Suprapubic skin (tissue), 4 donors: ENCODE data around the gene PPFIA3. TPM values are rescaled to one million over a fixed set of nuclear protein-coding genes. Genes with fewer than 3 reads are reported as not detected.

Experiments
- DNase-seq, 2 donors: peaks; one replicate each; pipeline ENCODE4 v3.0.0-alpha.2; 2019; ENCODE audit warnings: low spot score in 2 of 2
- H3K27ac ChIP-seq: fragments of 200-600 bp; sonication (generic); one replicate; pipeline ENCODE4 v1.5.1; 2019
- H3K27me3 ChIP-seq: fragments of 200-600 bp; sonication (generic); one replicate; pipeline ENCODE4 v1.5.1; 2019
- H3K36me3 ChIP-seq: fragments of 200-600 bp; sonication (generic); one replicate; pipeline ENCODE4 v1.5.1; 2019
- H3K4me1 ChIP-seq: fragments of 200-600 bp; sonication (generic); one replicate; pipeline ENCODE4 v1.5.1; 2019
- H3K4me3 ChIP-seq: fragments of 200-600 bp; sonication (generic); one replicate; pipeline ENCODE4 v1.5.1; 2019; ENCODE audit warnings: mild to moderate bottlenecking
- H3K9me3 ChIP-seq: fragments of 200-600 bp; sonication (generic); one replicate; pipeline ENCODE4 v1.5.1; 2019
- CTCF ChIP-seq, 2 donors: fragments of 200-600 bp in 1 of 2; fragments of 450-650 bp in 1 of 2; sonication (generic) in 1 of 2; IDR thresholded peaks; one replicate each; pipeline ENCODE4 v1.5.1; 2016 to 2019; ENCODE audit warnings: antibody characterized with exemption in 2 of 2, mild to moderate bottlenecking in 1 of 2, moderate library complexity in 1 of 2
- EP300 ChIP-seq: sonication (generic); formaldehyde crosslinking; IDR thresholded peaks from one replicate; pipeline ENCODE4 v1.6.1; 2017; ENCODE audit warnings: antibody characterized with exemption
- POLR2A ChIP-seq, 2 donors: fragments of 450-650 bp; IDR thresholded peaks; one replicate each; pipeline ENCODE4 v1.6.1; 2017; ENCODE audit warnings: antibody characterized with exemption in 2 of 2, mild to moderate bottlenecking in 2 of 2, moderate library complexity in 2 of 2
- POLR2AphosphoS5 ChIP-seq, 3 donors: sonication (generic); formaldehyde crosslinking; IDR thresholded peaks; one replicate each; pipeline ENCODE4 v1.6.1; 2017; ENCODE audit warnings: antibody characterized with exemption in 3 of 3
- WGBS: methylation state at CpG from one replicate; pipeline ENCODE4 v1.1.5; 2018; 5-methylcytosine and 5-hydroxymethylcytosine counted together
- total RNA-seq, 4 donors: library from RNA; depleted of rRNA; stranded (reverse); fragments of >200 nt; gene quantifications; one replicate each; pipeline ENCODE4 v1.1.0, GENCODE V29; 2016

The PPFIA3 gene
- total RNA-seq, 4 donors from 2014 or later, result 42.7 to 50.1 (median 46.6) TPM

- 0% methylated on average over 8 of the region's 23 CpGs for WGBS
- H3K4me1 ChIP-seq, result peaks cover 51% of the 10 kb centered on the region
- H3K27ac ChIP-seq, result peak overlapping the region; percentile 84
- DNase-seq, result peak; percentile 88 to 89
- TF ChIP-seq EP300 (no peak), POLR2AphosphoS5 (IDR thresholded peaks at IDR 0.05) (peak in 2 of 3 donors; percentile 40 to 51)
- H3K9me3 ChIP-seq, result no peaks in the 10 kb centered on the region
- no peaks in the 10 kb centered on the region for H3K36me3 ChIP-seq
- H3K27me3 ChIP-seq, result no peaks in the 10 kb centered on the region
- peak overlapping the region; percentile 69 for H3K4me3 ChIP-seq
These were observed 30.3 kb downstream of the PPFIA3 start for GRCh38 chr19:49149652-49150105.

DNA sequence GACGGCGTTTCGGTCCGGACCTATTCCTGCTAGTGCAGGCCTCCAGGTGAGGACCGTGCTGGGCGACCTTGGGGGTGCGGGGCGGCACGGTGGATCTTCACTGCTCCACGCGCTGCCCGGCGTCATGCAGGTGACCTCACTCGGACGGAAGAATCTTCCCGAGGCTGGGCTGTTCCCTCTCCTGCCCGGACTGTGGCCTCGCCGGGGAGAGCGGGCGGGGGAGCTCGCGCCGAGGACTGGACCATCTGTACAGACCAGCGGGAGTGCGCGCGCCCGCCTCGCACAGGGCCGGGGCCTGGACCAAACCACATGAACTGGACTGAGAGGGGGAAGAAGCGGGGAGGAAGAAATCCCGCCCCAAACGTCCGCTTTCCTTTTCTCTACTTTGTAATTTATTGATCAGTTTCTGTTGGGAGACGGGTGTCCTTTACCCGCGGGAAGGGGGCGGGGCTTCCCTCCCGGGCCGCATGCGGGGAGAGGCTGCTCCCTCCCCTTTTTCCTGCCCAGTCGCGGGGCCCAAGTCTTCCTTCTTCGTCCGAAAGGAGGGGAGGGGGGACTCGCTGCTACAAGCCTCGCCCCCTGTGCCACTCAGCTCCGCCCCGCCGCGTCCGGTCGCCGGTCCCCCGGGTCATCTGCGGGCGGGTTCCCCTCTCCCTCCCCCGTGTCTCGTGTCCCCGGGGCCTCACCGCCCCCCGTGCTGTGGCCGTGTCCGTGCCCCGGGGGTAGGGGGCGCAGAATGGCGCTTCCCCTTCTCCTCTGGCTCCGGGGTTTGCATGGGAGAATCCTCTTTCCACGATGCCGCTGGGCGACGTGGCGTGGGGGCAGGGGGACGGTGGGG lies 31.0 kb downstream of the PPFIA3 start:
- Histone ChIP-seq H3K4me3 (peak overlapping the region; percentile 69), H3K27me3 (no peaks in the 10 kb centered on the region), H3K4me1 (peaks cover 50% of the 10 kb centered on the region), H3K9me3 (no peaks in the 10 kb centered on the region), H3K27ac (peak overlapping the region; percentile 84), H3K36me3 (no peaks in the 10 kb centered on the region)
- DNase-seq, result peak; percentile 87 to 91
- TF ChIP-seq CTCF (IDR thresholded peaks at IDR 0.05) (no peak), EP300 (no peak), POLR2A (IDR thresholded peaks at IDR 0.05) (no peak), POLR2AphosphoS5 (IDR thresholded peaks at IDR 0.05) (peak in 1 of 3 donors; percentile 5)
- WGBS, result 1% methylated on average over 42 of the region's 75 CpGs

DNA sequence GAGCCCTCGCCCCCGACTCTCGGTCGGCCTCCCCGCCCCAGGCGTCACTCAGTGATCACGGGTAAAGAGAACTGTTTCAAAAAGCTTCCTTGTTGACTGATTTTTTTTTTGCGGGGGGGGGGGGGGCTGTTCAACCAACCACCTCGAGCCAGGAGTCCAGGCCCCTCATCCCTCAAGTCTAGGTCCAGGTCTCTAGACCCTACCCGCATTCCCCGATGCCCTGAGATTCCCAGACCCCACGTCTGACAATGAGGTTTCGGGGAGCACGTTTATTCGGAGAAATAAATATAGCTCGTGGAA lies 31.6 kb downstream of the PPFIA3 start:
- WGBS, result 17% methylated on average over 9 of the region's 16 CpGs
- Histone ChIP-seq H3K4me3 (peak overlapping the region; percentile 69), H3K4me1 (peaks cover 44% of the 10 kb centered on the region), H3K36me3 (no peaks in the 10 kb centered on the region), H3K9me3 (no peaks in the 10 kb centered on the region), H3K27ac (peak overlapping the region; percentile 84), H3K27me3 (no peaks in the 10 kb centered on the region)
- DNase-seq, result no peak
- no peak for TF ChIP-seq EP300
- no peak for TF ChIP-seq POLR2AphosphoS5 (IDR thresholded peaks at IDR 0.05)
- TF ChIP-seq CTCF (IDR thresholded peaks at IDR 0.05), result no peak
- TF ChIP-seq POLR2A (IDR thresholded peaks at IDR 0.05), result no peak

GRCh38 chr19:49151267-49152118 lies 32.1 kb downstream of the PPFIA3 start:
- Histone ChIP-seq H3K9me3 (no peaks in the 10 kb centered on the region), H3K36me3 (no peaks in the 10 kb centered on the region), H3K27ac (peak overlapping the region; percentile 84), H3K4me1 (peaks cover 38% of the 10 kb centered on the region), H3K27me3 (no peaks in the 10 kb centered on the region), H3K4me3 (peak overlapping the region; percentile 69)
- TF ChIP-seq POLR2A (IDR thresholded peaks at IDR 0.05) (no peak), POLR2AphosphoS5 (IDR thresholded peaks at IDR 0.05) (no peak), EP300 (no peak), CTCF (IDR thresholded peaks at IDR 0.05) (no peak)
- 4% methylated on average over 45 of the region's 45 CpGs for whole genome bisulfite sequencing
- DNase-seq, result peak; percentile 92

DNA sequence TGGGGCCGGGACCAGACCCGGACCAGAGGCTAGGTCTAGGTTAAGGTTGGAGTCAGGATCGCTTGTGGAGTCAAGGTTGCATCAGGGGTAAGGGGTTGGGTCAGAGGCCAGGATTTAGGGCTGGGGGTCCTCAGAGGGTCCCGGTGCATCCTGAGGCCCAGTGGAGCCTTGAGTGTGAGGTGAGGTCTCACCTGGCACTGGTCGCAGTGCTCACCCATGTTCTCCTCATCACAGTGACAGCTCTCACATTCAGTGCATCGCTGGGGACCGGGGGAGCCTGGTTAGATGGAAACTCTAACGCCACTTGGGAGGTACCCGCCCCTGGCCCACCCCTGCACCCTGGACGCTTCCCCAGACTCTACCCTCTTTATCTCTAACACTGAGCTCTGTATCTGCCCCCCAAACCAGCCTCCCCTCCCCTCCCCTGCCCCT lies 32.8 kb downstream of the PPFIA3 start:
- 27% methylated on average over 8 of the region's 10 CpGs for WGBS
- peak overlapping the region; percentile 69 for H3K4me3 ChIP-seq
- no peak overlapping the region for H3K27ac ChIP-seq
- no peak for DNase-seq
- no peaks in the 10 kb centered on the region for H3K36me3 ChIP-seq
- H3K4me1 ChIP-seq, result peaks cover 39% of the 10 kb centered on the region
- no peaks in the 10 kb centered on the region for H3K27me3 ChIP-seq
- H3K9me3 ChIP-seq, result no peaks in the 10 kb centered on the region
- TF ChIP-seq POLR2AphosphoS5 (IDR thresholded peaks at IDR 0.05) (no peak), EP300 (no peak), CTCF (IDR thresholded peaks at IDR 0.05) (no peak), POLR2A (IDR thresholded peaks at IDR 0.05) (no peak)
